Measurements from ENCODE around the gene SLC39A5.

SLC39A5 gene, protein sequence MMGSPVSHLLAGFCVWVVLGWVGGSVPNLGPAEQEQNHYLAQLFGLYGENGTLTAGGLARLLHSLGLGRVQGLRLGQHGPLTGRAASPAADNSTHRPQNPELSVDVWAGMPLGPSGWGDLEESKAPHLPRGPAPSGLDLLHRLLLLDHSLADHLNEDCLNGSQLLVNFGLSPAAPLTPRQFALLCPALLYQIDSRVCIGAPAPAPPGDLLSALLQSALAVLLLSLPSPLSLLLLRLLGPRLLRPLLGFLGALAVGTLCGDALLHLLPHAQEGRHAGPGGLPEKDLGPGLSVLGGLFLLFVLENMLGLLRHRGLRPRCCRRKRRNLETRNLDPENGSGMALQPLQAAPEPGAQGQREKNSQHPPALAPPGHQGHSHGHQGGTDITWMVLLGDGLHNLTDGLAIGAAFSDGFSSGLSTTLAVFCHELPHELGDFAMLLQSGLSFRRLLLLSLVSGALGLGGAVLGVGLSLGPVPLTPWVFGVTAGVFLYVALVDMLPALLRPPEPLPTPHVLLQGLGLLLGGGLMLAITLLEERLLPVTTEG

GRCh38 chr12:56229916-56230431 is at the start of gene SLC39A5:
TSS of gene SLC39A5 (plus strand) at chr12:56230051. CDS start at chr12:56231275, 1,224 bp downstream.
- TF ChIP-seq CTCF (IDR thresholded peaks at IDR 0.05) = no peak
- Mint-ChIP-seq H3K27ac (peak within 1 kb of the TSS; percentile 51), H3K4me1 (peaks cover 30% of the 10 kb centered on the region), H3K4me3 (no peak within 1 kb of the TSS), H3K36me3 (ENCODE audit: low read depth) (peaks cover 4% of the 10 kb centered on the region), H3K27me3 (ENCODE audit: low read depth, poor library complexity) (peaks cover 3% of the 10 kb centered on the region), H3K9me3 (no peaks in the 10 kb centered on the region)
- DNase-seq = no peak

DNA sequence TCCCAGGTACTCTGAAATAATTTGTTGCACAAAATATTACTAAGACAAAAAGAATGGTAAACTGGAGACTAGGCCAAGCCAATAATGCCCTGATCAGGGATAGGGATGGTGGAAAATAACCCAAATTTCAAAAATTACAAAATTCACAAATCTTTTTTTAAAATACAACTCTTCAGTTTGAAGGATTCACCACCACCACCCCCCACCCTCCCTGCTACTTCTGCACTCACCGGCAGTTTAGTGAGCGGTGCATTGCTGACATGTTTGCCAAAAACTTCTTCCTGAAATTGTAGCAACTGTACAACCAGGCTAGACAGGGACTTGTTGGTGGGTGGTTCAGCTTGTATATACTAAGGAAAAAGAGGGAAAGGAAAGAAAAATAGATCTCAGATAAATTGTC is 42.9 kb upstream of the SLC39A5 start:
- Mint-ChIP-seq H3K27me3 (ENCODE audit: low read depth, poor library complexity) (peaks cover 4% of the 10 kb centered on the region), H3K9me3 (no peaks in the 10 kb centered on the region), H3K36me3 (ENCODE audit: low read depth) (peaks cover 40% of the 10 kb centered on the region), H3K4me3 (peak overlapping the region; percentile 92), H3K27ac (no peak overlapping the region), H3K4me1 (peaks cover 31% of the 10 kb centered on the region)
- TF ChIP-seq CTCF (IDR thresholded peaks at IDR 0.05) = no peak
- no peak for DNase-seq

DNA sequence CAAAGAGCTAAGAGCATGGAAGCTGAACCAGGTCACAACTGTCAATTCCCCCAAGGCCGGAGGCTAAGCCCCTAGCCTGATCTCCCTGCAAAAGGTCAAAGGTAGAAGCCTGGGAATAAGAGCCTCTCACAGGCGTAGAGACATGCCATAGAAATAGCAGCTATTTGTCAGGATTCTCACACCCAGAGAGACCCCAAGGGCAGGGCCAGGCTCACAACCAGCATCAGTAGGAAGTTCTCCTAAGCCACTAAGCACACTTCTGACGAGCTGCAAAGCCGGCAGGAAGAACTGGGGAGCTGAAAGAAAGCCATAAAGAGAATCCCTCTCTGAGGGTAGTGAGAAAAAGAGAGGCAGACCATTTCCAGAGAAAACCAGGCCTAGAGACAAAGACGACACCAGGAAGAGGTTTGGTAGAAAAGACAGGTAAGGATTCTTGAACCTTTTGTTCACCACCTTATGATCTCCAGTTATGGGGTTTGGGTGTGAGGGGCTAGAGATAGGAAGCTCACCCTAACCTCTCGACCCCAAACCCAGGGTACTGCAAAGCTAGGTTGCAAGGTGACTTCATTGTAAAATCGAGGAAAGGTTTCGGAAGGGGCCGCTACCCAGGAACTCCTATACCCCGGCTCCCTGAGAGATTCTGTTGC is 41.6 kb upstream of the SLC39A5 start:
- Mint-ChIP-seq H3K4me3 (peak overlapping the region; percentile 92), H3K27me3 (ENCODE audit: low read depth, poor library complexity) (peaks cover 4% of the 10 kb centered on the region), H3K27ac (peak overlapping the region; percentile 95), H3K4me1 (peaks cover 31% of the 10 kb centered on the region), H3K9me3 (no peaks in the 10 kb centered on the region), H3K36me3 (ENCODE audit: low read depth) (peaks cover 29% of the 10 kb centered on the region)
- peak; percentile 13 for DNase-seq
- TF ChIP-seq CTCF (IDR thresholded peaks at IDR 0.05) = no peak

DNA sequence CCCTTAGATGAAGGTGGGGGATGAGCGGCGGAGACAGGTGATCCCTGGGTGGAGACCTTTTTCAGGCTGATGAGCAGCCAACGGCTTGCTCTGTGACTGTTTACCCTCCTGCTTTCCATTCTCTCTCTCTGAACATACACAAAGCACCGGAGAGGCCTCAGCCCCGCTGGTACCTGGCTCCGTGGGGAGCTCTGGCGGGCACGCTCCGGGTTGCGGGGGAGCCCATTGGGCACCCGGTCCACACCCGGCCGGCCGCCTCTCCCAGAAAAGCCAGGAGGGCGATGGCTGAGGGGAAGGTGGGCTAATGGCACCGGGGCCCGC is 41.1 kb upstream of the SLC39A5 start:
- Mint-ChIP-seq H3K27ac (peak overlapping the region; percentile 95), H3K27me3 (ENCODE audit: low read depth, poor library complexity) (peaks cover 4% of the 10 kb centered on the region), H3K4me3 (peak overlapping the region; percentile 92), H3K9me3 (no peaks in the 10 kb centered on the region), H3K4me1 (peaks cover 31% of the 10 kb centered on the region), H3K36me3 (ENCODE audit: low read depth) (peaks cover 27% of the 10 kb centered on the region)
- no peak for TF ChIP-seq CTCF (IDR thresholded peaks at IDR 0.05)
- no peak for DNase-seq

- Mint-ChIP-seq H3K9me3 (no peaks in the 10 kb centered on the region), H3K27ac (peak within 1 kb of the TSS; percentile 99), H3K36me3 (ENCODE audit: low read depth) (peaks cover 25% of the 10 kb centered on the region), H3K4me3 (peak within 1 kb of the TSS; percentile 92), H3K27me3 (ENCODE audit: low read depth, poor library complexity) (peaks cover 4% of the 10 kb centered on the region), H3K4me1 (peaks cover 31% of the 10 kb centered on the region)
- peak; percentile 46 for TF ChIP-seq CTCF (IDR thresholded peaks at IDR 0.05)
- peak; percentile 93 for DNase-seq
Observed at GRCh38 chr12:56189099-56189917, 40.5 kb upstream of the SLC39A5 start, which contains the start of gene SMARCC2. TSS of gene SMARCC2 (minus strand) at chr12:56189483. CDS start at chr12:56189461, 22 bp downstream.

Measured in nephron progenitor cell (in vitro differentiated cells).